Breast epithelium (tissue), 3 donors: ENCODE results near the gene LRRC36.
A peak's percentile ranks its signal among the peaks of the same experiment; 100 is the strongest.

ENCODE experiments used
- POLR2A ChIP-seq: fragments of 450-650 bp; IDR thresholded peaks from one replicate; pipeline ENCODE4 v1.6.1; 2016; ENCODE audit warnings: antibody characterized with exemption, mild to moderate bottlenecking, moderate library complexity
- POLR2AphosphoS5 ChIP-seq, 3 donors: sonication (generic); formaldehyde crosslinking; IDR thresholded peaks; one replicate each; pipeline ENCODE4 v1.6.1; 2017; ENCODE audit warnings: antibody characterized with exemption in 3 of 3
- TF ChIP-seq, protein P1 (sequence below), 3 donors: fragments of 450-650 bp; IDR thresholded peaks; one replicate each; pipeline ENCODE4 v1.5.1; 2016 to 2017; ENCODE audit warnings: antibody characterized with exemption in 3 of 3, mild to moderate bottlenecking in 3 of 3, moderate library complexity in 3 of 3

DNA sequence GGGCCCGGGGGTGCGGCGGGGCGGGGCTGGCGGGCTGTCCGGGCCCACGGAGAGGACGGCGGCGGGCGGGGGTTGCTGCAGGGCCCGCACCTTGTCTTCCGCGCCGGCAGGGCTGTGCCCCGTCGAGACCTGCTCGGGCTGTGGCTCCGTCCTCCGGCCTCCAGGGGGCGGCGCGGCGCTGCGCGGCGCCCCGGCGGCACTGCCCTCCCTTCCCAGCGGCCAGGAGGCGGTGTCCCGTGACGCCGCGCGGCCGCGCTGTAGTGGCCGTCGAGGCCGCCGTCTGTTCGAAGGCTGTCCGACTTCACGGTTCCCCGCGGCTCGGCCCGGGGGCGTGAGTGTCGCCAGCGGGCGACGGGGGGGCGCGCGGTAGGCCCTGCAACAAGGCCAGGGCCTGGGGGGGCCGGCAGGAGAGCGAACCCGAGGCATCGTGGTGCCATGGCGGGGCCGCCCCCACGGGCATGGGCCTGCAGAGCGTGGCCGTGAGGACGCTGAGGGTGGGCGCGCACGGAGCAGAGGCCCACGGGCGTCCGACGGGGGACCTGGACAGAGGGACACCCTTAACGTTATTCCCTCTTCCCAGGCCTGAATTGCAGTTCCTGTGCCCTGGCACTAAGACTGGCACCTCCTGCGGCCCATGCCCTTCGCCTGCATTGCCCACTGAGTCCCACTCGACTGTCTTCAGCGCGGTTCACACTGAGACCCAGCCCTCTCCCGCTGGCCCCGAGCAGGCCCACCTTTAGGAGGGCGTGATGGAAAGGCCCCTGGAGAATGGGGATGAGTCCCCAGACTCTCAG is 47.1 kb upstream of the LRRC36 start, which contains the start of gene PLEKHG4:
- TF ChIP-seq POLR2A: no peak
- TF ChIP-seq, protein P1, sequence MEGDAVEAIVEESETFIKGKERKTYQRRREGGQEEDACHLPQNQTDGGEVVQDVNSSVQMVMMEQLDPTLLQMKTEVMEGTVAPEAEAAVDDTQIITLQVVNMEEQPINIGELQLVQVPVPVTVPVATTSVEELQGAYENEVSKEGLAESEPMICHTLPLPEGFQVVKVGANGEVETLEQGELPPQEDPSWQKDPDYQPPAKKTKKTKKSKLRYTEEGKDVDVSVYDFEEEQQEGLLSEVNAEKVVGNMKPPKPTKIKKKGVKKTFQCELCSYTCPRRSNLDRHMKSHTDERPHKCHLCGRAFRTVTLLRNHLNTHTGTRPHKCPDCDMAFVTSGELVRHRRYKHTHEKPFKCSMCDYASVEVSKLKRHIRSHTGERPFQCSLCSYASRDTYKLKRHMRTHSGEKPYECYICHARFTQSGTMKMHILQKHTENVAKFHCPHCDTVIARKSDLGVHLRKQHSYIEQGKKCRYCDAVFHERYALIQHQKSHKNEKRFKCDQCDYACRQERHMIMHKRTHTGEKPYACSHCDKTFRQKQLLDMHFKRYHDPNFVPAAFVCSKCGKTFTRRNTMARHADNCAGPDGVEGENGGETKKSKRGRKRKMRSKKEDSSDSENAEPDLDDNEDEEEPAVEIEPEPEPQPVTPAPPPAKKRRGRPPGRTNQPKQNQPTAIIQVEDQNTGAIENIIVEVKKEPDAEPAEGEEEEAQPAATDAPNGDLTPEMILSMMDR (IDR thresholded peaks at IDR 0.05): peak; percentile 9 to 92 (median 34)
- peak in 2 of 3 donors; percentile 12 to 18 for TF ChIP-seq POLR2AphosphoS5 (IDR thresholded peaks at IDR 0.05)
